GM23338 (cell line): ENCODE results near the gene DPF3.

Source experiments
- CREB1 ChIP-seq: fragments of 250-450 bp; sonication (Bioruptor Pico); IDR thresholded peaks from 2 replicates; pipeline ENCODE4 v1.5.0; 2020; ENCODE audit warnings: low read depth, mild to moderate bottlenecking, moderate library complexity
- EZH2 ChIP-seq: fragments of 200-600 bp; sonication (generic); IDR thresholded peaks from one replicate; pipeline ENCODE4 v1.8.0; 2017; ENCODE audit warnings: antibody characterized with exemption, mild to moderate bottlenecking, low read depth; ENCODE audit not compliant: unreplicated experiment
- POLR2AphosphoS5 ChIP-seq: IDR thresholded peaks from 2 replicates; pipeline ENCODE4 v1.6.1; 2016; ENCODE audit warnings: antibody characterized with exemption, low read depth
- ZNF114 ChIP-seq: fragments of 250-450 bp; sonication (Bioruptor Pico); IDR thresholded peaks from 2 replicates; pipeline ENCODE4 v1.5.0; 2020; ENCODE audit warnings: mild to moderate bottlenecking, moderate library complexity
- TF ChIP-seq, protein P1 (sequence below), 2 experiments: fragments of 200-600 bp in 1 of 2; sonication (generic) in 1 of 2; conservative IDR thresholded peaks; 2 replicates each; pipeline versions ENCODE4 v1.5.1 to v1.6.1; 2016 to 2017; ENCODE audit warnings: antibody characterized with exemption in 2 of 2, low read depth in 2 of 2, mild to moderate bottlenecking in 2 of 2, moderate library complexity in 1 of 2

- no peak for TF ChIP-seq EZH2
- TF ChIP-seq, protein P1, sequence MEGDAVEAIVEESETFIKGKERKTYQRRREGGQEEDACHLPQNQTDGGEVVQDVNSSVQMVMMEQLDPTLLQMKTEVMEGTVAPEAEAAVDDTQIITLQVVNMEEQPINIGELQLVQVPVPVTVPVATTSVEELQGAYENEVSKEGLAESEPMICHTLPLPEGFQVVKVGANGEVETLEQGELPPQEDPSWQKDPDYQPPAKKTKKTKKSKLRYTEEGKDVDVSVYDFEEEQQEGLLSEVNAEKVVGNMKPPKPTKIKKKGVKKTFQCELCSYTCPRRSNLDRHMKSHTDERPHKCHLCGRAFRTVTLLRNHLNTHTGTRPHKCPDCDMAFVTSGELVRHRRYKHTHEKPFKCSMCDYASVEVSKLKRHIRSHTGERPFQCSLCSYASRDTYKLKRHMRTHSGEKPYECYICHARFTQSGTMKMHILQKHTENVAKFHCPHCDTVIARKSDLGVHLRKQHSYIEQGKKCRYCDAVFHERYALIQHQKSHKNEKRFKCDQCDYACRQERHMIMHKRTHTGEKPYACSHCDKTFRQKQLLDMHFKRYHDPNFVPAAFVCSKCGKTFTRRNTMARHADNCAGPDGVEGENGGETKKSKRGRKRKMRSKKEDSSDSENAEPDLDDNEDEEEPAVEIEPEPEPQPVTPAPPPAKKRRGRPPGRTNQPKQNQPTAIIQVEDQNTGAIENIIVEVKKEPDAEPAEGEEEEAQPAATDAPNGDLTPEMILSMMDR (conservative IDR thresholded peaks at IDR 0.05; ENCODE audit: low read depth in 2 of 2) = no peak
- no peak for TF ChIP-seq POLR2AphosphoS5
- TF ChIP-seq ZNF114 (CRISPR knock-in tag) = no peak
- no peak for TF ChIP-seq CREB1 (CRISPR knock-in tag)
These were observed 78.5 kb downstream of the DPF3 start for GRCh38 chr14:72815430-72815829.
